ENCODE measurements around the gene MSN.

The MSN gene

DNA sequence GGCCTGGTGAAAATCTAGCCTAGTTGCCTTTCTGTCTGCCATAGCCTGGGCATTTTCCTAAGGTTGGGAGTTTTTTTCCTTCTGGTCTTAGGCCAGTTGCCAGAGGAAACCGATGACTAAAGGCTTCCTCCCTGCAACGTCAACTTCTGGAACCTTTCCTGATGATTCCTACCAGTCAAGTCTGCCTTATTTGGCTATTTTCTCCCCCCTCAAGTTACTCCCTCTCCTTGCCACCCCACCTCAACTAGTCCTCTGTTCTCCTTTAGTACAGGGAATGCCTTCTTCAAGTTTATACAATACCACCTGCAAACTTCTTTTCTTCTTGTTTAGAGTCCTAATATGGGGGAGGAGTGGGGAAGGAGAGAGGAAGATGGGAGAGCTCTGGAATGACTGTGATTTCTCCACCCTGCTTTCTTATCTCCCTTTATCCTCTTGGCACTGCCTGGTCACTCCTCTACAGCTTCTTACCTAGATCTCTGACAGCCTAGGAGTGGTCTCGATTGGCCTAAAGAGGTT is 10.6 kb downstream of the MSN start:
- no peak for TF ChIP-seq SIN3A (IDR thresholded peaks at IDR 0.05; ENCODE audit: borderline replicate concordance, insufficient read depth, low read length)
- TF ChIP-seq, protein P1, sequence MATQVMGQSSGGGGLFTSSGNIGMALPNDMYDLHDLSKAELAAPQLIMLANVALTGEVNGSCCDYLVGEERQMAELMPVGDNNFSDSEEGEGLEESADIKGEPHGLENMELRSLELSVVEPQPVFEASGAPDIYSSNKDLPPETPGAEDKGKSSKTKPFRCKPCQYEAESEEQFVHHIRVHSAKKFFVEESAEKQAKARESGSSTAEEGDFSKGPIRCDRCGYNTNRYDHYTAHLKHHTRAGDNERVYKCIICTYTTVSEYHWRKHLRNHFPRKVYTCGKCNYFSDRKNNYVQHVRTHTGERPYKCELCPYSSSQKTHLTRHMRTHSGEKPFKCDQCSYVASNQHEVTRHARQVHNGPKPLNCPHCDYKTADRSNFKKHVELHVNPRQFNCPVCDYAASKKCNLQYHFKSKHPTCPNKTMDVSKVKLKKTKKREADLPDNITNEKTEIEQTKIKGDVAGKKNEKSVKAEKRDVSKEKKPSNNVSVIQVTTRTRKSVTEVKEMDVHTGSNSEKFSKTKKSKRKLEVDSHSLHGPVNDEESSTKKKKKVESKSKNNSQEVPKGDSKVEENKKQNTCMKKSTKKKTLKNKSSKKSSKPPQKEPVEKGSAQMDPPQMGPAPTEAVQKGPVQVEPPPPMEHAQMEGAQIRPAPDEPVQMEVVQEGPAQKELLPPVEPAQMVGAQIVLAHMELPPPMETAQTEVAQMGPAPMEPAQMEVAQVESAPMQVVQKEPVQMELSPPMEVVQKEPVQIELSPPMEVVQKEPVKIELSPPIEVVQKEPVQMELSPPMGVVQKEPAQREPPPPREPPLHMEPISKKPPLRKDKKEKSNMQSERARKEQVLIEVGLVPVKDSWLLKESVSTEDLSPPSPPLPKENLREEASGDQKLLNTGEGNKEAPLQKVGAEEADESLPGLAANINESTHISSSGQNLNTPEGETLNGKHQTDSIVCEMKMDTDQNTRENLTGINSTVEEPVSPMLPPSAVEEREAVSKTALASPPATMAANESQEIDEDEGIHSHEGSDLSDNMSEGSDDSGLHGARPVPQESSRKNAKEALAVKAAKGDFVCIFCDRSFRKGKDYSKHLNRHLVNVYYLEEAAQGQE (IDR thresholded peaks at IDR 0.05; ENCODE audit: insufficient read depth in 1 of 2, low read depth in 2 of 2, low read length in 2 of 2), result no peak
- TF ChIP-seq POLR2AphosphoS5 (IDR thresholded peaks at IDR 0.05; ENCODE audit: low read depth, low read length), result no peak
- no peak for TF ChIP-seq TAF1 (IDR thresholded peaks at IDR 0.05; ENCODE audit: borderline replicate concordance, insufficient read depth, low read length)
- no peak for TF ChIP-seq FOXP2 (optimal IDR thresholded peaks at IDR 0.05; ENCODE audit: borderline replicate concordance, extremely low read depth, extremely low read length, insufficient read depth)

DNA sequence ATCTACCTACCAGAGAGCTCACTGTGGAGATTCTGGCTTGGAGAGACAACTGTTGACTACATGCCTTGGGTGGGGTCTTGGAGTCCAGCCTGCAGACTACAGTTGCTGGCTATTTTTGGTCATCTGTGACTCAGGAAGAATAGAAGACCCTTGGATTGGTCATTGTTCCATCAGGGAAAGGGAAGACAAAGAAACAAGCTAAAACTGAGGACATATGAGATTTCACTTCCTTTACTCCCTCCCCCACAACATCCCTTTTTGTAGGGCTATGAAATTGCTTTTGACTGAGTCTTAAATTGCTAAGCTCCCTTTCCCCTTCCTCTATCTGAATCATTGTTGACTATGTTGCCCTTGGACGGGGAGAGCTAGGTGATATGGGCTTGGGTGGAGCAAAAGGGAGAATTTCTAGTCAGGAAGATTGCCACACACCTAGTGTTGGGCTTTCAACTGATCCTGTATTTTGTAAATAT is 11.7 kb downstream of the MSN start:
- no peak for TF ChIP-seq FOXP2 (optimal IDR thresholded peaks at IDR 0.05; ENCODE audit: borderline replicate concordance, extremely low read depth, extremely low read length, insufficient read depth)
- TF ChIP-seq POLR2AphosphoS5 (IDR thresholded peaks at IDR 0.05; ENCODE audit: low read depth, low read length), result no peak
- no peak for TF ChIP-seq TAF1 (IDR thresholded peaks at IDR 0.05; ENCODE audit: borderline replicate concordance, insufficient read depth, low read length)
- no peak for TF ChIP-seq SIN3A (IDR thresholded peaks at IDR 0.05; ENCODE audit: borderline replicate concordance, insufficient read depth, low read length)
- TF ChIP-seq, protein P1 (IDR thresholded peaks at IDR 0.05; ENCODE audit: insufficient read depth in 1 of 2, low read depth in 2 of 2, low read length in 2 of 2), result no peak

DNA sequence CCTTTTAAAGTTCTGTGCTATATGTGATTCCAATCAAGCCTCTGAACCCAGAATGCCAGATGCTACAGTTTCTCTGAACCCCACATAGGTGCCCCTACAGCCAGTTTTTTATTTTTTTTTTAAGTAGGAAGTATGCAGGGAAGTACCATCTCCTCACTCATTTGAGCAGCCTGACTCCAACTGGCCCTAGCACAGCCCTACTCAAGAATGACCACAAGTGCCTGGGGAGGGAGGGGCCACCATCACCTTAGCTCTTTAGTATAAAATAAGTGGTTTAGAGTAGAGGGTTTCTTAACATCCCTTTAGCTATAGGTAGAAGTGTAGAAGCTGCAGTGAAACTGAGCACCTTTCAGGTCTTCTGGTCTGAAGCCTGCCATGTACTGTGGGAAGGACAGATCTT is 14.4 kb downstream of the MSN start:
- no peak for TF ChIP-seq SIN3A (IDR thresholded peaks at IDR 0.05; ENCODE audit: borderline replicate concordance, insufficient read depth, low read length)
- TF ChIP-seq TAF1 (IDR thresholded peaks at IDR 0.05; ENCODE audit: borderline replicate concordance, insufficient read depth, low read length), result no peak
- no peak for TF ChIP-seq POLR2AphosphoS5 (IDR thresholded peaks at IDR 0.05; ENCODE audit: low read depth, low read length)
- TF ChIP-seq, protein P1 (IDR thresholded peaks at IDR 0.05; ENCODE audit: insufficient read depth in 1 of 2, low read depth in 2 of 2, low read length in 2 of 2), result no peak
- TF ChIP-seq FOXP2 (optimal IDR thresholded peaks at IDR 0.05; ENCODE audit: borderline replicate concordance, extremely low read depth, extremely low read length, insufficient read depth), result no peak

DNA sequence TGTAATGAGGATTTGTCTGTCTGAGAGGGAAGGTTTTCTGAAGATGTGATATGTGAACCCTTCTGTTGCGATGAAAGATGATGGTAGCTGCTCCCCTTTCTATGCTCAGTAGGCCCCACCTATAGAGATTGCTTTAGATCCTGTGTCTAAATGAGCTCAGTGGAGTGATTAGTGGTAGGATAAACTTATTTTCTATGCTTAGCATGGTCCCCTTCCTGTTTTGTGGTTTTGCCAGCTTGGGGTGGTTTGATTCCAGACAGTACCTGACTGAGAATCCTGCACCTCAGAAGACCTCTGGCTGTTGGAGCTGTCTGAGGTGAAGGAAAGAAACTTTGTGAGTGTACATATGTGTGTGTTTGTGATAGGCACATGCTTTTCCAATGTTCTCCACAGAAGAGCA is 17.7 kb downstream of the MSN start:
- TF ChIP-seq SIN3A (IDR thresholded peaks at IDR 0.05; ENCODE audit: borderline replicate concordance, insufficient read depth, low read length) (no peak), TAF1 (IDR thresholded peaks at IDR 0.05; ENCODE audit: borderline replicate concordance, insufficient read depth, low read length) (no peak), FOXP2 (optimal IDR thresholded peaks at IDR 0.05; ENCODE audit: borderline replicate concordance, extremely low read depth, extremely low read length, insufficient read depth) (no peak), POLR2AphosphoS5 (IDR thresholded peaks at IDR 0.05; ENCODE audit: low read depth, low read length) (no peak)
- TF ChIP-seq, protein P1 (IDR thresholded peaks at IDR 0.05; ENCODE audit: insufficient read depth in 1 of 2, low read depth in 2 of 2, low read length in 2 of 2), result no peak

Data from PFSK-1 (cell line).